ENCODE data around the gene SMO. TPM values are rescaled to one million over a fixed set of nuclear protein-coding genes. Genes with fewer than 3 reads are reported as not detected.
"Not testable (repeated sequence)": the region's sequence is repeated elsewhere in the genome, so short reads cannot be mapped to it uniquely, and the experiment has no call there.

The SMO gene
- total RNA-seq, 1 donor from 2014 or later: 24.8 TPM

GRCh38 chr7:129224251-129225205 is 36.1 kb downstream of the SMO start, which contains the start of gene AHCYL2:
Gene AHCYL2, plus strand, starts transcription at chr7:129225030.
- ATAC-seq: peak; percentile 99
- DNase-seq (ENCODE audit: low spot score): peak; percentile 98
- intact Hi-C loops (cut with DNase I): loop anchor here (10.0 kb wide), 1 partner anchor 70 kb away; no protein-coding TSS in a partner anchor

DNA sequence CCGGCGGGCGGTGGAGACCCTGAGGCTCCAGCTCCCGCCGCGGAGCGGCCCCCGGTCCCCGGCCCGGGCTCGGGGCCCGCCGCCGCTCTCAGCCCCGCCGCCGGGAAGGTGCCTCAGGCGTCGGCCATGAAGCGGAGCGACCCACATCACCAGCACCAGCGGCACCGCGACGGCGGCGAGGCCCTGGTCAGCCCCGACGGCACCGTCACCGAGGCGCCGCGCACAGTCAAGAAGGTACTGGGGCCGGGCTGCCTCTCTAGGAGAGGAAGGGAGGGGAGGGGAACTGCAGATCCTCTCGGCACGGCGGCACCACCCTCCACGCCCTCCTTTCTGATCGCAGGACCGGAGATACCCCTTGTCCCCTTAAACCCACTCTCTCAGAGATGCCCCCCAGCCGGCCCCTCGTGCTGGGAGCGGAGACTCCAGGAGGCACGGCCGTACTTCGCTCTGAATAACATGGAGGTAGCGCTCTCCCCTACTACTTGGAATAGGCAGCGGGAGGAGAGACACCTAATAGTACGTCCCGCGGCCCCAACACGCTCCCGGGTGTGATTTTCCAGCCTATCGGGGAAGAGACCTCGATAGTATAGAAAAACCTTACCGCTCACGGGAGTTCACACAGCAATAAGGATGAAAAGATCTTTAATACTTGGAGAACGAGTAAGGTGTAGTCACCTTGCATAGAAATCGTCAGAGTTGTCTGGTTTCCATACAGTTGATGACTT is 36.9 kb downstream of the SMO start:
- DNase-seq (ENCODE audit: low spot score) (peak; percentile 78), ATAC-seq (peak; percentile 12)
- intact Hi-C loops (cut with DNase I): loop anchor here (10.0 kb wide), 1 partner anchor 69 kb away; no protein-coding TSS in a partner anchor

DNA sequence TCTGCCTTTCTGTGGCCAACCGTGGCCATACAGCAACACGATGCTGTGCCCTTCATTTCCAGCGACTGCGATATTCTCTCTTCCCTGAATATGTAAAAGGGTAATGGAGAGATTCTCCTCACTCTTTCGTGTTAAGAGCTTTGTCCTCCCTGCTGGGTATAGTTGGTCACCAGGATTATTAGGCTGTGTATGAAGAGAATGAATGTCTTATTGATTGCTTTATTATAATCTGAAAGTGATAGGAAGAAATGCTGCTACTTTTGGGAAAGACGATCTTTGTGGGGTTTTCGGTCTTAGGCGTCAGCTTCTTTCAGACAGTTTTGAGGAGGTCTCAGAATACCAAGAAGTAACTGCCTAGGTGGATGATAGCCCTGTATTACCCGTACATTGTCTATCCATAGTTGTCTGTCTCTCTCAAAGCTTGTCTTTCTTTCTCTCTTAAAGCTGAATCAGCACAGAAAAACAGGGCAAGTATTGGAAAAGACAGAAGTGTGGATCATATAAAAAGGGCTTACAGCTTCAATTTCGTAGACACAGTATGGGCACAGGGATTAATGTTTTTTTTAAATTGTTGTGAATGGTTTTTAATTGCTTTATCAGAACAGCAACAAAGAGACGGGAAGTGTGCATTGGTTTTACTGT is 37.6 kb downstream of the SMO start:
- DNase-seq (ENCODE audit: low spot score): no peak
- intact Hi-C loops (cut with DNase I): loop anchor here (10.0 kb wide), 1 partner anchor 69 kb away; no protein-coding TSS in a partner anchor
- ATAC-seq: no peak

DNA sequence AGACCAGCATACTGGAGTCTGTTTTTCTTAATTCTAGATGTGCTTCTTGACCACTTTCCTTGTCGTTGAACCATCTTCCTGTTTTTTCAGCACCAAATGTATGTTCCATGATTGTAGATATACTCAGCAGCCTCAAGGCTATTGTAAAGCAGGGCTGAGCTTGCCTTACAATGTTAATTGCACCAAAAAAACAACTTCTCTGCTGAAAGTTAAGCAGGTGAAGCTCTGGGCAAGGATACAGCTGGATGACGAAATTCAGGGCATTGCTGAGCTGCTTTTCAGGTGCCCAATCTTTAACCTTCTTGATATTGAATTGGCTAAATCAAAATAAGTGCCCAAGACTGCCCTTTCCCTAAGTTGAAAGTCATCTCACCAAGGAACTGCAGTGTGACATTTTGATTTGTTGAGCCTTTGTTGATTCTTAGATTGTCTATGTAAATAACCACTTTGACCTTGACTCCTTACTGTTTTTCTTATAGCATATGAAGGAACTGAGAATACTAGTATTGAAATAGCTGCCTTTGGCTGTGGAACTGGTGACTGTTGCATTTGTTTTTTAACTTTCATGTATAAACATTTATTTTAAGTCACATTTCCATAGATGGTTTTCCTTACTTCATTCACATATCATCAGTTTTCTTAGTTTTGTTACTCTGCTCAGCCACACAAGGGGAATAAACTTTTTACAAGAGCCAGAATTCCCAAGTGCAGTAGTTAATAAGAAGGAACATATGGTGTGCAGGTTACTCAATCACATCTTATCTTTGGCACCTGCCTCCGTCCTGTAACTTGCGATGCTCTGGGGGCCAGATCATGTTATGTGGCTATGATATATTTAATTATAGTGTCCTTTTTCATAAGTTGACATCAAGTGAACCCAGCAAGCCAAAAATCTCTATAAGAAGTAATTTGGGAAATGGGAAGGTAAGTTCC is 39.5 kb downstream of the SMO start:
- ATAC-seq (no peak), DNase-seq (ENCODE audit: low spot score) (no peak)
- intact Hi-C loops (cut with DNase I): loop anchor here (10.0 kb wide), 1 partner anchor 67 kb away; no protein-coding TSS in a partner anchor

DNA sequence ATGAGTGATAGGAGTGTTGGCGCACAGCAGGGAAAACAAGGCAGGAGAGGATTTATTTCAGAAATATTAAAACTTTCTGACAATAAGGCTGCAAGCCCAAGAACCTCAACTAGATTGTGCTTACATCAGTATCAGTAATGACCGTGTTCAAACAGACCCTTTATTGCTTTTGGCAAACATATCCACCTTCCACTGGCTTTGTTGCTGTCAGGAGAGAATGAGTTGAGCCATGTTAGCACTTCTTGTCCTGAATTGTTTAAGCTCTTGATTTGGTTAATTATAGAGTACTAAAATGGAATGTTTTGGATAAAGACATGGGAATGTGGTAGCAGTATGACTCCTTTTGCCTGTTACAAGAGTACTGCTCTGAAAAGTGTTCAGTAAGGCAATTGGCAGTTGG is 40.2 kb downstream of the SMO start:
- intact Hi-C loops (cut with DNase I): loop anchor here (10.0 kb wide), 1 partner anchor 66 kb away; no protein-coding TSS in a partner anchor
- DNase-seq (ENCODE audit: low spot score) (no peak), ATAC-seq (no peak)

DNA sequence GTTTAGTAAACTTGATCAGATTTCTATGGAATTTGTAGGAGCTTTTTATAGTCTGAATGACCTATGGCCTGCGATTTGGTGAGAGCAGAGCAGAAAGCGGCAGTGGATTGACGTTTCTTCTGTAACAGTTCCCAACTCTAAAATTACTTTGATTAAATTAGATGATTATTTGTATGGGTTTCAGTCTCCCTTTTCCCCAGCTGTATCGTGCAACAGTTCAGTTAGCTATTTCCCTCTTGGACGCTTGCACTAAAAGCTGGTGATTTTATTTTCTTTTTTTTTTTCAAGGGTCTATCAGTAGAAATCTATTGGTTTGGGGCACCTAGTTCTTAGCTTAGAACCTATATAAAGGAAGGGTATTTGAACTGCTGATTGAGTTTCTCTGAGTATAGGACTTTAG is 43.2 kb downstream of the SMO start:
- no peak for ATAC-seq
- intact Hi-C loops (cut with DNase I): no loop called here
- DNase-seq (ENCODE audit: low spot score): no peak

DNA sequence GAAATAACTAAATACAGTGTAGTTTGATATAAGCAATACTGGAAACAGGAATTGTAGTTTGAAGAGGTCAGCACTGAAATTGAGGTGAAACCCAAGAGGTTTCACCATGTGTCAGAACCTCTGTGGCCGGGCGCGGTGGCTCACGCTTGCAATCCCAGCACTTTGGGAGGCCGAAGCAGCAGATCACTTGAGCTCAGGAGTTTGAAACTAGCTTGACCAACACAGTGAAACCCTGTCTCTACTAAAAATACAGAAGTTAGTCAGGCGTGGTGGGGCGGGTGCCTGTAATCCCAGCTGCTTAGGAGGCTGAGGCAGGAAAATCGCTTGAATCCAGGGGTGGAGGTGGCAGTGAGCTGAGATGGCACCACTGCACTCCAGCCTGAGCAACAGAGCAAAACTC is 50.1 kb downstream of the SMO start:
- intact Hi-C loops (cut with DNase I): no loop called here
- no peak for DNase-seq (ENCODE audit: low spot score)

GRCh38 chr7:129240119-129240820 is 51.8 kb downstream of the SMO start:
- ATAC-seq: peak; percentile 49
- DNase-seq (ENCODE audit: low spot score): no peak
- intact Hi-C loops (cut with DNase I): no loop called here

More for the DNA sequence above, 50.1 kb downstream of the SMO start:
- ATAC-seq: no peak

GRCh38 chr7:129244220-129244619 is 55.8 kb downstream of the SMO start:
- DNase-seq (ENCODE audit: low spot score): no peak
- intact Hi-C loops (cut with DNase I): no loop called here
- no peak for ATAC-seq

GRCh38 chr7:129245533-129245932 is 57.1 kb downstream of the SMO start:
- no peak for ATAC-seq
- intact Hi-C loops (cut with DNase I): no loop called here
- DNase-seq (ENCODE audit: low spot score): no peak

GRCh38 chr7:129247087-129247486 is 58.7 kb downstream of the SMO start:
- intact Hi-C loops (cut with DNase I): no loop called here
- ATAC-seq (no peak), DNase-seq (ENCODE audit: low spot score) (no peak)

DNA sequence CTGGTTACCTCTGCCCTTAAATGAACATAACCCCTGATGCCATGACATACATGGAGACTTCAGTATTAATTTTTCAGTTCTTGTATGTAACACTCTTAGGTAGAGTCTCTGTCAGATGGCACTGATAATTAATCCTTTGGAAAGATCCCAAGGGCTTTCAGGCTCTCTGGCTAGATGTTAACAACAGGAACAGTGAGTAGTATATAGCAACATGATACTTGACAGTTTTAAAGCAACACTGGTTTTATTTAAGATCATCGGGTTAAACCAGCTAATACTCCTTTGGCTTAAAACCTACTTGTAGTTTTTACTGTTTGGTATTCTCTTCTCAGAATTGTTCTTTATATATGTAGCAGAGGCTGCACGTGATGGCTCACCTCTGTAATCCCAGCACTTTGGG is 63.7 kb downstream of the SMO start:
- no peak for ATAC-seq
- intact Hi-C loops (cut with DNase I): no loop called here
- no peak for DNase-seq (ENCODE audit: low spot score)

DNA sequence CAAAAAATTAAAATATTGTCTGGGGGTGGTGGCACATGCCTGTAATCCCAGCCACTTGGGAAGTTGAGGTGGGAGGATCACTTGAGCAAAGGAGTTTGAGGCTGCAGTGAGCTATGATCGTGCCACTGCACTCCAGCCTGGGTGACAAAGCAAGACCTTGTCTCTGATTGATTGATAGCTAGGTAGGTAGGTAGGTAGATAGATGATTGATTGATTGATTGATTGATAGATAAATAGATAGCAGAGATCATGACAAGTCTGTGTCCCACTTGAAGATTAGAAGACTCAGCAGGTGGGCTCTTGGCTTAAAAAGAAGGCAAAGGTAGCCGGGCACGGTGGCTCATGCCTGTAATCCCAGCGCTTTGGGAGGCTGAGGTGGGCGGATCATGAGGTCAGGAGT is 64.2 kb downstream of the SMO start:
- DNase-seq (ENCODE audit: low spot score); intact Hi-C loops (cut with DNase I); ATAC-seq: not testable (repeated sequence)

DNA sequence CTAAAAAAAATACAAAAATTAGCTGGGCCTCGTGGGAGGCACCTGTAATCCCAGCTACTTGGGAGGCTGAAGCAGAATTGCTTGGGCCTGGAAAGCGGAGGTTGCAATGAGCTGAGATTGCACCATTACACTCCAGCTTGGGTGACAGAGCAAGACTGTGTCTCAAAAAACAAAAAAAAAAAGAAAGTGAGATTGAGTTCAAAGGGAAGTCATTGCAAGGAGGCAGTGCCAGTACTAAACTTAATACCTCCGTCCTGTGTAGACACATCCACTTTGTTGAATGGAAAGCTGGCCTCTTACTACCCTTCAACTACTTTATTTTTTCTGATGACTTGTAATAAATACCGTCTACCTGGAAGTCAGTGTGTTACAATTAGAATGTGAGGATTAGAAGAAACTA is 67.4 kb downstream of the SMO start:
- intact Hi-C loops (cut with DNase I): no loop called here
- no peak for ATAC-seq
- DNase-seq (ENCODE audit: low spot score): no peak

- no peak for ATAC-seq
- intact Hi-C loops (cut with DNase I): no loop called here
- no peak for DNase-seq (ENCODE audit: low spot score)
These were observed 67.8 kb downstream of the SMO start for GRCh38 chr7:129256221-129256620.

- intact Hi-C loops (cut with DNase I): no loop called here
- no peak for DNase-seq (ENCODE audit: low spot score)
- no peak for ATAC-seq
These were observed 68.7 kb downstream of the SMO start for GRCh38 chr7:129257168-129257567.

DNA sequence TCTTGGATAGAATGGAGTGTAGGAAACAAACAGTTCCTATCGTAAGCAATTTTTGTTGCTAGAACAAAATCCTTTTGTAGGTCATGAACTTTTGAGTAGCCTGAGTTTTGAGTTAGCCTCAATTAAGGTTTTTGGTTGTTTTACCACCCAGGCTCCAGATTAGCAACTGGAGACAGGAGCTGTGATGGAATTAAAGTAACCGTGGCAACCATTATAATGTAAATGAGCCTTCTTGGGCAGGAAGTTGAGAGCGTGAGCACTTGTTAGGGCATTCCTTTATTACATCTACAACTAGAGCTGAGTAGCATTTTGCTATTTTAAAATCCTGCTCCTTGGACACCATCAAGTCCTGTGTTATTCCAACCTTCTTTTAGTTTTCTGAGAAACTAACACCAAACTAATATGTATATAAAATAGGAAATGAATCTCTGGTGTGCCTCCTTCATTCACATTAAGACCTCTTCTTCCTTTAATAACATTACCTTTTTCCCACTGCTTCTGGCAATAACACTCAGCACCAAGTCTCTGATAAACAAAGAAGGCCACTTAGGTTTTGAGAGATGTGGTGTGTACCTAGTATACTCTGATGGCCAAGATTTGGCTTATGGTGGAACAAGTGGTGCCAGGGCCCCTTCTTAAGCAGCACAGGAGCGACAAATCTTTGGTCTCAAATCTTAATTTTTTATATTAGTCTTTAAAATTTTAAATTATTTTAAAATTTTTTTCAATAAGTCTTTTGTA is 70.4 kb downstream of the SMO start:
- no peak for ATAC-seq

More for the DNA sequence above, 70.4 kb downstream of the SMO start:
- DNase-seq (ENCODE audit: low spot score): no peak
- intact Hi-C loops (cut with DNase I): no loop called here
